GM12874 (cell line): ENCODE data around the gene CDK11B.
A peak's percentile ranks its signal among the peaks of the same experiment; 100 is the strongest.

Source experiments
- TF ChIP-seq, protein P1 (sequence below): IDR thresholded peaks from 2 replicates; pipeline ENCODE4 v1.5.1; 2011; ENCODE audit warnings: low read depth, mild to moderate bottlenecking, control low read depth, low read length, moderate library complexity; ENCODE audit not compliant: insufficient read depth

Gene CDK11B

DNA sequence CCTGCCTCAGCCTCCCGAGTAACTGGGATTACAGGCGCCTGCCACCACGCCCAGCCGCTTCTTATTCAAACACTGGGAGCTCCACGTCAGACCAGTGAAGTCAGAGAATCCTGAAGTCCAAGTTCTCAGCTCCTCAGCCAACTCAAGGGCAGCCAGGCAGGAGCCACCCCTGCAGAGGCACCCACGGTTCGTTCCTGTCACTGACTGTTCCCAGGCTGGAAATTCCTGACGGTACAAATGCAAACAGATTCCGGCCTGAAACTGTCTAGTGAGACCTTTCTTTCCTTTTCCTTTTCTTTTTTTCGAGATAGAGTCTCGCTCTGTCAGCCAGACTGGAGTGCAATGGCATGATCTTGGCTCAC is 22.1 kb upstream of the CDK11B start:
- TF ChIP-seq, protein P1, sequence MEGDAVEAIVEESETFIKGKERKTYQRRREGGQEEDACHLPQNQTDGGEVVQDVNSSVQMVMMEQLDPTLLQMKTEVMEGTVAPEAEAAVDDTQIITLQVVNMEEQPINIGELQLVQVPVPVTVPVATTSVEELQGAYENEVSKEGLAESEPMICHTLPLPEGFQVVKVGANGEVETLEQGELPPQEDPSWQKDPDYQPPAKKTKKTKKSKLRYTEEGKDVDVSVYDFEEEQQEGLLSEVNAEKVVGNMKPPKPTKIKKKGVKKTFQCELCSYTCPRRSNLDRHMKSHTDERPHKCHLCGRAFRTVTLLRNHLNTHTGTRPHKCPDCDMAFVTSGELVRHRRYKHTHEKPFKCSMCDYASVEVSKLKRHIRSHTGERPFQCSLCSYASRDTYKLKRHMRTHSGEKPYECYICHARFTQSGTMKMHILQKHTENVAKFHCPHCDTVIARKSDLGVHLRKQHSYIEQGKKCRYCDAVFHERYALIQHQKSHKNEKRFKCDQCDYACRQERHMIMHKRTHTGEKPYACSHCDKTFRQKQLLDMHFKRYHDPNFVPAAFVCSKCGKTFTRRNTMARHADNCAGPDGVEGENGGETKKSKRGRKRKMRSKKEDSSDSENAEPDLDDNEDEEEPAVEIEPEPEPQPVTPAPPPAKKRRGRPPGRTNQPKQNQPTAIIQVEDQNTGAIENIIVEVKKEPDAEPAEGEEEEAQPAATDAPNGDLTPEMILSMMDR: no peak

DNA sequence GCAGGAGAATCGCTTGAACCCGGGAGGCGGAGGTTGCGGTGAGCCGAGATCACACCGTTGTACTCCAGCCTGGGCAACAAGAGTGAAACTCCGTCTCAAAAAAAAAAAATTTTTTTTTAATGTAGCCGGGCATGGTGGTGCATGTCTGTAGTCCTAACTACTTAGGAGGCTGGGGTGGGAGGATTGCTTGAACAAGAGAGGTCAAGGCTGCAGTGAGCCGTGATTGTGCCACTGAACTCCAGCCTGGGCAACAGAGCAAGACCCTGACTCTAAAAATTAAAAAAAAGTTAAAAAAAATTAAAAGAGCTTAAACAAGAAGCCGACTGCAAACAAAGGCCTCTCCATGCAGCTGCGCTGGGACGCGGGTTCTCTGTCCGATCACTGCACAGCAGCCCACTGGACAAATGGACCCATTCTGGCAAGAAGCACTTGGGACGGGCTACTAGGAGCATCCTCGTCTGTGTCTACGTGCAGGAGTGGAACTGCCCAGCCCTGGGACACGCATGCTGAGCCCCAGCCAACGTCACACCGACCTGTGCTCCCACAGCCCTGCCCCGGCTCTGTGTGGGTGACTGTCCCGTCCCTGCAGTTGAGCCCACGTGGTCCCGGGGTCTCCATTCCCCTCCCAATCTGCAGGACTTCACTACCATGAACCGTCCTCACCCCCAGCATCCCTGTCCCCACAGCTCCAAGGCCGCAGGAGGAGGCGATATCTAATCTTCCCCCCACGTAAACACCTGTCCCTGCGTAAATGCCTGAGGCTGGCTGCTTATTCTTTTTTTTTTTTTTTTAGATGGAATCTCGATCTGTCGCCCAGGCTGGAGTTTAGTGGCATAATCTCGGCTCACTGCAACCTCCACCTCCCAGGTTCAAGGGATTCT is 21.5 kb upstream of the CDK11B start:
- TF ChIP-seq, protein P1: no peak

DNA sequence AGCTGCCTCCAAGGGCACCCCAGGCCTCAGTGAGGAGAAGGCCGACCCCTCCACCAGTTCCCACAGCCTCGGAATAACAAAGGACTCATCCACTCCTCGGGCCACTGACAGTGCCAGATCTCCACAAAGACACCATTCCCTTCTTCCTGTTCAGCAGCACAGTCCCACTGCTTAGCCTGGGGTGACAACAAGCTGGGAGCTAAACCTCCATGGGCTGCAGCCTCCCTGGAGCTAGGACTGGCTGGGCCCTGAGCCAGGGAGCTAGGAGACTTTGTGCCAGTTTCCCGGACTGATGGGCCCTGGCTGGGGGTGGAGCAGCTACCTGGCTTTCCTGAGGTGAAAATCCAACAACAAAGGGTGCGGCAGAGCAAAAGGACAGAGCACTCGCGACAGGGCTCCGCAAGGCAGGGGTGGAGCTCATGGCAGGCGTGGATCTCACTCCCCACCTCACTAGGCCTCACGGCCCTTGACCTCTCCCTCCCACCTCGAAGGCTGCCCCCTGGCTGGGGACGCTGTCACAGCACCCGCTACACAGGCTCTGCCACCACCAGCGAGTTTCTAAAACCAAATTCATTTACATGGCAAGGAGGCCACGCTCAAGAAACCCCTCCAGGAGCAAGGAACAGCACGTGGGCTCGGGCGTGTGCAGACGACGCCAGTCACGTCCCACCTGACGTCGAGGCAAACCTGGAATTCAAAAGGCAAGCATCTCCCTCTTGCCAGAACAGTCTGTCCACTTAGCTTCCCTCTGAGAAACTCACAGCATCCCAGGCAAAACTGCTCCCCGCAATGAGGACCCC is 20.0 kb upstream of the CDK11B start:
- TF ChIP-seq, protein P1: peak; percentile 68

DNA sequence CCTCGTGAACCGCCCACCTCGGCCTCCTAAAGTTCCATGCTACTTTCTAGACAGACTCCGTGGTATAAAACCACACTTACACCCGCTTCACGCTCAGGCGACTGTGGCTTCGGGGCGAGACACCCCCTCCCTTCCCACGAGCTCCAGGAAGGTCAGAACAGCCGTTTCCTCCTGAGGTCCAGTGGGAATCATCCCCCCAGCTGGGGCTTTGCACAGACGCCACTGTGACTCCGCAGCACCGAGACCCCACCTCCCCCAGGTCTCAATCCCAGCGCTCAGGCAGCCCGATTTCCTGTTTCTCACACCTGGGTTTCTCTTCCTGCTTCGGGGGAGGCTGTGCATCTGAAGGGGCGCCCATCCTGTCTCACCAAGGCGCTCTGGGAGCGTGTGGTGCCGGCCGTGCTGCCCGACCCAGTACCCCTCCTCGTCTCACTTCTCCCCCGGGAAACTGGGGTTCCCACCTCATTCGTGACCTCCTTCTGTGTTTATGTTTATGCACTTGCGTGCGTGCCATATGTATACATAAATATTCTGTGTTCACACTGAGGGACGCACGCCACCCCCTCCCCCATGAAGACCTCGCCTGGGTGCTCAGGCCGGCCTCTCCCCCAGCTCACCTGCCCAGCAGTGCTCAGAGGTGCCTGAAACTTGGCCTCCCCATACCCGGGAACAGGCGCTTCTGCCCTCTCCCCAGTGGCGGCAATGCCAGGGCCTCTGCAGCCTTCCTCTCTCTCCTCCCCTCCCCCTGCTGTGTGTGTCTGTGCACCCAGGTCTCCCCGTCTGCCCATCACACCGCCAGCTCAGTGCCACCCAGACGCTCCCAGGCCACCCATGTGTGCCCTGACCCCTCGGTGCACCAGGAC is 19.1 kb upstream of the CDK11B start:
- TF ChIP-seq, protein P1: no peak

DNA sequence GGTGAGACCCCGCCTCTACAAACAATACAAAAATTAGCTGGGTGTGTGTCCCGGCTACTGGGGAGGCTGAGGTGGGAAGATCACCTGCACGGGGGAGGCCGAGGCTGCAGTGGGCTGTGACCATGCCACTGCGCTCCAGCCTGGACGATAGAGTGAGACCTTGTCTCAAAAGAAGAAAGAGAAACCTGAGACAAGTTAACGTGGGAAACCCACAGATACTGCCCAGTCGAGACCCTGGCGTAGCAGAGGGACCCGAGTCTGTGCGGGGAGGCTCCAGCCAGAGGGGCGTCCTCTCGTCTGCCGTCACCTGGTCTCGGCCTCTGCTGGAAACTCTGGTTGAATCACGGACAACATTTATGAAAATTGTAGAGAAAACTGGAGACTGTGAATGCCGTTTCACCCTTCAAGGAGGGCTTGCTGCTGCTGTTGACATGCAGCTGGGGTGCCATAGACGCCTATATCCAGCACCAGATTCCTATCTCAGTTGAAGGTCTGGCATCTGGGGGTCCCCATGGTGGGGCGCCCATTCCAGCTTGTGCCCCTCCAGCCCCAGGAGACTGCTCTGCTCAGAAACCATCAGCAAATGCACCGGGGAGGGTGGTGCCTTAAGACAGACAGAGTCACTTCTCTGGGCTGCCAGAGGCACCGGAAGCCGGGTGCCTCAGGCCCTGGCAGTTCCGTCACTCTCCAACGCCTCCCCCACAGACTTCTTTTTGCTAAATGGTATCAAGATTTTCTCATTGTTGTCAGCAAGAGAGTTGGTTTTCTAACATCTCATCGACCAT is 13.6 kb upstream of the CDK11B start:
- TF ChIP-seq, protein P1: no peak

DNA sequence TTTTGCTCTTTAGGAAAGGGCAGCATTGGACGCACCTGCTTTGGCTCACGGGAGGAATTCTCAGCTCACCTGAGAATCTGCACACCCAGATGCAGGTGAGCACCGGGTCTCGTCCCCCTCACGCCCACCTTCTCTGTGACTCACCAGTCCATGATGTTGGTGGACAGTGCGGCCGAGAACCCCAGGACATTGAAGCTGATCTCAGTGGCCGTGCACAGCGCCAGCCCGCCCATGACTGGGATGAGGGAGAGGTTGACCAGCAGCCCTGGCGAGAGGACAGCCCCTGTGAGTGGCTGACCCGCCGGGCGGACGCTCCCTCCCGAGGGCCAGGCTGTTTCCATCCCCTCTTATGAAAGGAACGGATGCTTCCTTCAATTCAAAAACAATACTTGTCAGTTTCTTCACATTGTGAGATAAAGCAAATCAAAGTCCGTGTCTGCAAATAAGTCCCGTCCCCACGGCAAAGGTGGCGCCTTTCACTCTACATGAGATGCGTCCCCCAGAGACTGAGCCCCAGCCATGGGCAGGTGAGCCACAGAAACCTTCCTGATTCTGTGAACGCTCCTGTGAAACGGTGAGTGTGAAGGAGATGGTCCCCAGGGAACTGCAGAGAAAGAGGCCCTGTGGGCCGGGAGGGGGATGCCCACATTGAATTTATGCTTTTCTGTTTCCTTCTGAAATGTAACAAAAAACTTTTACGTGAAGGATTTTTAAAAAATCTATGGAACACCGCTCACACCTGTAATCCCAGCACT is 12.7 kb upstream of the CDK11B start:
- TF ChIP-seq, protein P1: no peak
